Prostate gland (tissue), 2 donors: ENCODE data around the gene TCP11L2. TPM values are rescaled to one million over a fixed set of nuclear protein-coding genes. Genes with fewer than 3 reads are reported as not detected.

ENCODE experiments used
- DNase-seq: peaks from one replicate; pipeline ENCODE4 v3.0.0-alpha.2; 2019; ENCODE audit warnings: low spot score
- H3K27ac ChIP-seq, 2 donors: fragments of 200-600 bp; sonication (generic); 2 replicates each; pipeline ENCODE4 v1.5.1; 2017 to 2019
- H3K27me3 ChIP-seq: fragments of 200-600 bp; sonication (generic); replicated peaks from 2 replicates; pipeline ENCODE4 v1.5.1; 2019; ENCODE audit not compliant: insufficient read depth
- H3K36me3 ChIP-seq, 2 donors: fragments of 200-600 bp; sonication (generic); 1 replicate in 1 of 2; 2 replicates in 1 of 2; pipeline versions ENCODE4 v1.5.1 to v1.8.1; 2017 to 2019
- H3K4me1 ChIP-seq: fragments of 200-600 bp; sonication (generic); replicated peaks from 2 replicates; pipeline ENCODE4 v1.5.1; 2019
- H3K4me3 ChIP-seq, 2 donors: fragments of 200-600 bp; sonication (generic); 2 replicates each; pipeline ENCODE4 v1.5.1; 2017 to 2019
- H3K9me3 ChIP-seq: fragments of 200-600 bp; sonication (generic); 2 replicates; pipeline ENCODE4 v1.5.1; 2017
- POLR2A ChIP-seq: fragments of 450-650 bp; IDR thresholded peaks from one replicate; pipeline ENCODE4 v1.6.1; 2016; ENCODE audit warnings: antibody characterized with exemption, mild to moderate bottlenecking
- POLR2AphosphoS5 ChIP-seq: sonication (generic); formaldehyde crosslinking; IDR thresholded peaks from one replicate; pipeline ENCODE4 v1.6.1; 2017; ENCODE audit warnings: antibody characterized with exemption
- WGBS: methylation state at CpG from one replicate; pipeline ENCODE4 v1.1.5; 2018; 5-methylcytosine and 5-hydroxymethylcytosine counted together
- intact Hi-C: fragments of 100-400 bp; cut with DNase I; formaldehyde crosslinking; loops from one replicate; pipeline ENCODE4 v1.14.2; 2022
- total RNA-seq, 2 donors: library from RNA; depleted of rRNA; stranded (reverse); fragments of >200 nt; gene quantifications; one replicate each; pipeline ENCODE4 v1.1.0, GENCODE V29; 2016
- TF ChIP-seq, protein P1 (sequence below), 4 experiments: fragments of 200-600 bp in 2 of 4; fragments of 450-650 bp in 2 of 4; sonication (generic) in 2 of 4; IDR thresholded peaks; 1 replicate in 3 of 4; 2 replicates in 1 of 4; pipeline ENCODE4 v1.5.1; 2016 to 2019; ENCODE audit warnings: antibody characterized with exemption in 4 of 4, mild to moderate bottlenecking in 2 of 4, moderate library complexity in 2 of 4

Gene TCP11L2
- total RNA-seq, 2 donors from 2014 or later: 20.0 to 30.6 TPM

DNA sequence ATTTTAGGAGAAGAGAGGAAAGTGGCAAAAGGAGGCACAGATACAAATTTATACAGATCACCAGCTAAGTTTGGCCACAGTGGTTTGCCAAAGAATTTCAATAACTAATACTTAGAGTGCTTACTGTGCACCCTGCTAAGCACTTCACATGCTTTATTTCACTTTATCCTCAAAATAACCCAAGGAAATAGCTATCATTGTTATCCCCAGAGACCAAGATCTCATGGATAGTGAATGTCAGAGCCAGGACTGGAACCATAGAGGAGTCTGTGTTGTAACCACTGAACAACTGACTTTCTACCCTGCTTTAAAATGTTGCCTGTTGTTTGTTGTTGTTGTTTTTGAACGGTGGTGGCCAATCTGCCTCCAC, 1.3 kb upstream of the TCP11L2 start:
- H3K4me1 ChIP-seq: no peaks in the 10 kb centered on the region
- WGBS: 5% methylated on average over 1 of the region's 1 CpG
- no peaks in the 10 kb centered on the region for H3K27me3 ChIP-seq
- H3K4me3 ChIP-seq: peak overlapping the region in 1 of 2 donors; percentile 93
- peak overlapping the region; percentile 95 to 96 for H3K27ac ChIP-seq
- intact Hi-C loops: loop anchor here (1.0 kb wide), 1 partner anchor 55 kb away; no protein-coding TSS in a partner anchor
- no peak for DNase-seq
- TF ChIP-seq, protein P1, sequence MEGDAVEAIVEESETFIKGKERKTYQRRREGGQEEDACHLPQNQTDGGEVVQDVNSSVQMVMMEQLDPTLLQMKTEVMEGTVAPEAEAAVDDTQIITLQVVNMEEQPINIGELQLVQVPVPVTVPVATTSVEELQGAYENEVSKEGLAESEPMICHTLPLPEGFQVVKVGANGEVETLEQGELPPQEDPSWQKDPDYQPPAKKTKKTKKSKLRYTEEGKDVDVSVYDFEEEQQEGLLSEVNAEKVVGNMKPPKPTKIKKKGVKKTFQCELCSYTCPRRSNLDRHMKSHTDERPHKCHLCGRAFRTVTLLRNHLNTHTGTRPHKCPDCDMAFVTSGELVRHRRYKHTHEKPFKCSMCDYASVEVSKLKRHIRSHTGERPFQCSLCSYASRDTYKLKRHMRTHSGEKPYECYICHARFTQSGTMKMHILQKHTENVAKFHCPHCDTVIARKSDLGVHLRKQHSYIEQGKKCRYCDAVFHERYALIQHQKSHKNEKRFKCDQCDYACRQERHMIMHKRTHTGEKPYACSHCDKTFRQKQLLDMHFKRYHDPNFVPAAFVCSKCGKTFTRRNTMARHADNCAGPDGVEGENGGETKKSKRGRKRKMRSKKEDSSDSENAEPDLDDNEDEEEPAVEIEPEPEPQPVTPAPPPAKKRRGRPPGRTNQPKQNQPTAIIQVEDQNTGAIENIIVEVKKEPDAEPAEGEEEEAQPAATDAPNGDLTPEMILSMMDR (IDR thresholded peaks at IDR 0.05): no peak
- no peak for TF ChIP-seq POLR2A
- no peak for TF ChIP-seq POLR2AphosphoS5
- H3K36me3 ChIP-seq: no peaks in the 10 kb centered on the region
- no peaks in the 10 kb centered on the region for H3K9me3 ChIP-seq

DNA sequence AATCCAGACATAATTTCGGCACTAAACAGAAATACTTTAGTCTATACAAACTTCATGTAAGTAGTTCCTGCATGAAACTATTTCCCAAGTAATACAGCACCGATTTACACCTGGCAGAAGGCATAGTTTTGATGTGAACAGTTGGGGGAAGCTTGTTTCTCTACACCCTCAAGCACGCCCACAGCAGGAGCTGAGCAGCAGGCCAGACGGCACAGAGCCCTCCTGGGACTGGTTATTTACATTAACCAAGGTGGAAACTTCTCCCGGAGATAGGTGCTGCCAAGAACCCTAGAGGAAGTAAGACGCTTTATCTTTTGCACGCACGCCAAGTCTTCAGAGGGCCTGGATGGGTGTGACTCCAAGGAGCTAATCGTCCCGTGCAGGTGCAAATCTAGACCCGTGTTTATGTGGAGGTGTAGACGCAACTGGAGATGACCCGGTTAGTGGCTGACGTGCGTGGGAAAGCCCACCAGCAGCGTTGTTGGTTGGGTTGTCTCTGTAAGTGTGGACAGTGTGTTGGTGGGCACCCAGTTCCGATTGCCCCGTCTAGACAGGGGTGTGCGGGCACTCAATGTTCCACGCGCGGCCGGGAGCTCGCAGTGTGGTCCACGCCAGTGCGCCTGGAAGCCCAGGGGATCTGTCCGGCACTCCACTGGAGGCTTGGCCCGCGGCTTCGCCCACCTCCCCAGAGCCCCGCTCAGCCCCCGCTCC, 767 bp upstream of the TCP11L2 start:
- Histone ChIP-seq H3K27ac (peak overlapping the region; percentile 95 to 96), H3K9me3 (no peaks in the 10 kb centered on the region), H3K27me3 (no peaks in the 10 kb centered on the region), H3K36me3 (no peaks in the 10 kb centered on the region), H3K4me1 (no peaks in the 10 kb centered on the region), H3K4me3 (peak overlapping the region; percentile 93 to 97)
- 2% methylated on average over 26 of the region's 32 CpGs for WGBS
- peak; percentile 77 for DNase-seq
- intact Hi-C loops: loop anchor here (1.0 kb wide), 1 partner anchor 55 kb away; no protein-coding TSS in a partner anchor
- TF ChIP-seq, protein P1 (IDR thresholded peaks at IDR 0.05): peak in 2 of 4 experiments; percentile 6 to 15
- no peak for TF ChIP-seq POLR2A
- TF ChIP-seq POLR2AphosphoS5: peak; percentile 75

GRCh38 chr12:106303202-106303820, 778 bp downstream of the TCP11L2 start:
- intact Hi-C loops: no loop called here
- no peaks in the 10 kb centered on the region for H3K36me3 ChIP-seq
- 5% methylated on average over 28 of the region's 28 CpGs for WGBS
- no peaks in the 10 kb centered on the region for H3K27me3 ChIP-seq
- peak; percentile 74 for TF ChIP-seq POLR2AphosphoS5
- TF ChIP-seq POLR2A: no peak
- TF ChIP-seq, protein P1 (IDR thresholded peaks at IDR 0.05): peak in 1 of 4 experiments; percentile 6
- H3K27ac ChIP-seq: peak overlapping the region; percentile 95 to 96
- DNase-seq: peak; percentile 69
- H3K4me1 ChIP-seq: no peaks in the 10 kb centered on the region
- H3K9me3 ChIP-seq: no peaks in the 10 kb centered on the region
- peak overlapping the region; percentile 93 to 97 for H3K4me3 ChIP-seq

GRCh38 chr12:106304001-106304421, 1.5 kb downstream of the TCP11L2 start:
- intact Hi-C loops: no loop called here
- WGBS: 45% methylated on average over 5 of the region's 5 CpGs
- TF ChIP-seq POLR2AphosphoS5 (no peak), POLR2A (no peak)
- TF ChIP-seq, protein P1 (IDR thresholded peaks at IDR 0.05): no peak
- DNase-seq: no peak
- Histone ChIP-seq H3K4me1 (no peaks in the 10 kb centered on the region), H3K36me3 (no peaks in the 10 kb centered on the region), H3K27ac (peak overlapping the region in 1 of 2 donors; percentile 96), H3K4me3 (peak overlapping the region in 1 of 2 donors; percentile 93), H3K27me3 (no peaks in the 10 kb centered on the region), H3K9me3 (no peaks in the 10 kb centered on the region)
